Activated T-helper 1 cell treated with anti-CD3 and anti-CD28 coated beads, Interleukin-12 subunit alpha, Interleukin-12 subunit beta, Interleukin-2, Interleukin-4 antibody, amounts not matched to agents 30 ng/mL and 10 ng/mL and 1 ng/mL, durations not matched to agents 14 hours and 24 hours and 36 hours (primary cell): ENCODE measurements around the gene DDAH1. TPM values are rescaled to one million over a fixed set of nuclear protein-coding genes. Genes with fewer than 3 reads are reported as not detected.
"Not testable (repeated sequence)": the region's sequence is repeated elsewhere in the genome, so short reads cannot be mapped to it uniquely, and the experiment has no call there.

Experiments
- DNase-seq: peaks from one replicate; pipeline ENCODE4 v3.0.0; 2021; ENCODE audit warnings: low spot score
- H3K27ac Mint-ChIP-seq: one replicate; pipeline ENCODE4 v1.8.0; 2021; ENCODE audit warnings: mild to moderate bottlenecking, mixed read lengths
- H3K27me3 Mint-ChIP-seq: one replicate; pipeline ENCODE4 v1.8.0; 2022; ENCODE audit warnings: mild to moderate bottlenecking, moderate library complexity, mixed read lengths; ENCODE audit not compliant: insufficient read depth
- H3K36me3 Mint-ChIP-seq: one replicate; pipeline ENCODE4 v1.8.0; 2021; ENCODE audit warnings: low read depth, mixed read lengths
- H3K4me1 Mint-ChIP-seq: one replicate; pipeline ENCODE4 v1.8.0; 2021; ENCODE audit warnings: low read depth, mixed read lengths
- H3K4me3 Mint-ChIP-seq: one replicate; pipeline ENCODE4 v1.8.0; 2021; ENCODE audit warnings: mild to moderate bottlenecking, moderate library complexity, mixed read lengths
- H3K9me3 Mint-ChIP-seq: one replicate; pipeline ENCODE4 v1.8.0; 2021; ENCODE audit warnings: mixed read lengths
- intact Hi-C: fragments of 100-400 bp; cut with micrococcal nuclease; formaldehyde crosslinking; loops from one replicate; pipeline ENCODE4 v1.15.1; 2024
- total RNA-seq: library from RNA; stranded (reverse); gene quantifications from 2 replicates; pipeline ENCODE4 v1.2.3, GENCODE V29; 2022

Gene DDAH1
- total RNA-seq, 1 donor from 2014 or later = not detected

DNA sequence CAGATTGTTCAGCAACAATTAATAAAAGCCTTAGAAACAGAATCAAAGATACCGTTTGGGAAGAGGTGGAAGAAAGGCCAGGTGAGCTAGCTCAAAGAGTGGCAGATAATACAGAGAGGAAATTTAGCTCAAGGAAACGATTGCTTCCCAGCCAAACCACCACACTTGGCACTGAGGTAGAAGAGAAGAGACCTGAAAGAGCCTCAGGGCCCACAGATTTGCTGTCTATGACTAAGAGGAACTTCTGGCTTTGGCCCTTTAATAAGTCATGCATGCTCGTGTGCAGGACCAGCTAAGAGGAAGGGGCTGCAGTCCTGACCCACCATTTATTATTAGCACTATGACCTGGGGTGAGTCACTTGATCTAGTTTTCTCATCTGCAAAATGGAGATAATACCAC, 115.7 kb downstream of the DDAH1 start:
- no peak overlapping the region for H3K4me3 Mint-ChIP-seq
- no peaks in the 10 kb centered on the region for H3K4me1 Mint-ChIP-seq
- H3K36me3 Mint-ChIP-seq = no peaks in the 10 kb centered on the region
- no peak overlapping the region for H3K27ac Mint-ChIP-seq
- peaks cover 9% of the 10 kb centered on the region for H3K27me3 Mint-ChIP-seq
- no peaks in the 10 kb centered on the region for H3K9me3 Mint-ChIP-seq
- DNase-seq = no peak
- intact Hi-C loops = no loop called here

DNA sequence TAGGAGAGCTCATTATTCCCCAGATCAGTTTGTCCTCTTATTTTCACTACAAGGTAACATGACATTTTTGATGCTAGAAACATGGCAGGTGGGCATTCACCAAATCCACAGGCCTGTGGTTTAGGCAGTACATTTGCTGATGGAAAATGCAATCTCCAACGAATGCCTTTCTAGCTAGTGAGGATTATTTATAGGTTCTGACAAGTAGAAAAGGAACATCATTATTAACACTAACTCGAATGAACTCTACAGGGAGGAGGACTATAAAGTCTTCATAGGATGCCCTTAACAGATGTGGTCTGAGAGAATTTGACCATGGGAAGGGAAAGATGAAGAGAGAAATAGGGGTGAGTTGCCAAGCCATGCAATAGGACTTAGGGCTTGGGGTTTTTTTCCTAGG, 117.1 kb downstream of the DDAH1 start:
- Mint-ChIP-seq H3K9me3 (no peaks in the 10 kb centered on the region), H3K4me1 (no peaks in the 10 kb centered on the region), H3K4me3 (no peak overlapping the region), H3K27me3 (peaks cover 14% of the 10 kb centered on the region), H3K27ac (no peak overlapping the region), H3K36me3 (no peaks in the 10 kb centered on the region)
- intact Hi-C loops = no loop called here
- DNase-seq = no peak

DNA sequence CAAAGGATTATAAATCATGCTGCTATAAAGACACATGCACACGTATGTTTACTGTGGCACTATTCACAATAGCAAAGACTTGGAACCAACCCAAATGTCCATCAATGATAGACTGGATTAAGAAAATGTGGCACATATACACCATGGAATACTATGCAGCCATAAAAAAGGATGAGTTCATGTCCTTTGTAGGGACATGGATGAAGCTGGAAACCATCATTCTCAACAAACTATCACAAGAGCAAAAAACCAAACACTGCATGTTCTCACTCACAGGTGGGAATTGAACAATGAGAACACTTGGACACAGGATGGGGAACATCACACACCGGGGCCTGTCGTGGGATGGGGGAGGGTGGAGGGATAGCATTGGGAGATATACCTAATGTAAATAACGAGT, 117.7 kb downstream of the DDAH1 start:
- H3K4me1 Mint-ChIP-seq, H3K9me3 Mint-ChIP-seq, H3K36me3 Mint-ChIP-seq, H3K4me3 Mint-ChIP-seq, intact Hi-C loops, H3K27ac Mint-ChIP-seq, DNase-seq: not testable (repeated sequence)
- peaks cover 14% of the 10 kb centered on the region for H3K27me3 Mint-ChIP-seq

DNA sequence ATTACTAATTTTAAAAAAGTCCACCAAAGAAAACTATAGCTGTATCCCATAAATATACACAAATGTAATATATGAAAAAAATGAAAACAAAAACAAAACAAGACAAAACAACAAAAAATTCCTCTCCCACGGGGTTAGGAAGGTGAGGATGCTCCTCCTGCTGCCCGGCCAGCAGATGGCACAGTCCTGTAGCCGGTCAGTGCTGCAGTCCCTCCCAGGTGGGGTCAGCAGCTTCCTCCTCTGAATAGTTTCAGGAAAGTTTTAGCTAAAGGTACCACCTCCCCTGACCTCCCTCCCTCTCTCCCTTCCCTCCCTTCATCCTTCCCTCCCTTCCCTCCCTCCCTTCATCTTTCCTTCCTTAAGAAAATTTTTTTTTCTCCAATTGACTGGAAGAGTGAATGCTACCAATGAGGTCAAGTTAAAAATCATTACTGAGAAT, 120.7 kb downstream of the DDAH1 start:
- H3K27ac Mint-ChIP-seq = no peak overlapping the region
- no peaks in the 10 kb centered on the region for H3K9me3 Mint-ChIP-seq
- no peak for DNase-seq
- H3K4me1 Mint-ChIP-seq = no peaks in the 10 kb centered on the region
- intact Hi-C loops = no loop called here
- no peaks in the 10 kb centered on the region for H3K36me3 Mint-ChIP-seq
- H3K4me3 Mint-ChIP-seq = no peak overlapping the region
- H3K27me3 Mint-ChIP-seq = peaks cover 28% of the 10 kb centered on the region

DNA sequence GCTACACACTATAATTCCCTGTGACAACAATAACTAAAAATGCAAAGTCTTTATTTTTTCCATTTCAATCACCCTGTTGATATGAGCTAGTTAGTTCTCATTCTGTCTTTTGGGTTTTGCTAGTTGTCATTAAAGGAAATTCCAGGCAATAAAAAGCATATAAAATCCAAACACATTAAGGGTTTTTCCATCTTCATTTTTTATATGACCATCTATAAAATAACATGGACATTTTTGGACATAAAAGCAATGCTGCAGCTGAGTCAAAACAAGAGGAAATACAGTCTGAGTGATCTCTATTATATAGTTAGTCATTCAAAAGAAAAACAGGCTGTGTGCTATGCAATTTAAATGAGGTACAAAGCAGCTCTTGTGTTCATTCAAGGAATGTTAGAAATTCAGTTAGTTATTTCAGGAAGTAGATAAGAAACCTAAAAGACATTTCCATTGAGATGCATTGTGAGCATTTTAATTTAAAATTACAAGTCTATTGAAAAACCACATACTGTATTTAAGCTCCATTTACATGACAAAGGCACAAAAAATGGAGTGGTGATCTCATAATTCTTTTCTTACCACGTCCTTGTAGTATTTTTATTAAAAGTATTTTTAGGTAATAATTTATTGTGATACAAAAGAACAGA, 121.2 kb downstream of the DDAH1 start:
- H3K27me3 Mint-ChIP-seq = peaks cover 32% of the 10 kb centered on the region

DNA sequence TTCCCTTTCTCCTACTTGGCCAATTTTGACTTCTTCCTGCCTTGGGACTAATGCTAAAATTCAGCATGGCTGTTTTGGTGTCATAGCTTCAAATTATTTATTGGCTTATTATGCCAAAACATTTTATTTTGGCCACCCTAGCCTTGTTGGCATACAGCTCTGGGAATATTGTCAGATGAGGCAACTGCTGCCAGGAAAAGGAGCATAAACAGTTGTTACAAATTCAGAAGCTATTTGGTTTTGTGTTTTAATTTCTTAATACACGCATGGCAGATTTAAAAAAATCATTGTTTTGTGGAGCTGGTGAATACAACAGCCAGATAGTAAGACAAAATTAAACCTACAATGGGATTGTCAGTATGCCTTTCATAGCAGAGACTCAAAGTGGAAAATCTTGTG, 121.7 kb downstream of the DDAH1 start:
- DNase-seq = no peak
- H3K9me3 Mint-ChIP-seq = no peaks in the 10 kb centered on the region
- intact Hi-C loops = no loop called here
- no peaks in the 10 kb centered on the region for H3K36me3 Mint-ChIP-seq
- no peaks in the 10 kb centered on the region for H3K4me1 Mint-ChIP-seq
- no peak overlapping the region for H3K4me3 Mint-ChIP-seq
- no peak overlapping the region for H3K27ac Mint-ChIP-seq
- peaks cover 32% of the 10 kb centered on the region for H3K27me3 Mint-ChIP-seq

More for the DNA sequence above, 121.2 kb downstream of the DDAH1 start:
- no peaks in the 10 kb centered on the region for H3K36me3 Mint-ChIP-seq
- no peak for DNase-seq
- no peaks in the 10 kb centered on the region for H3K4me1 Mint-ChIP-seq
- no peak overlapping the region for H3K4me3 Mint-ChIP-seq
- intact Hi-C loops = no loop called here
- H3K27ac Mint-ChIP-seq = no peak overlapping the region
- no peaks in the 10 kb centered on the region for H3K9me3 Mint-ChIP-seq

DNA sequence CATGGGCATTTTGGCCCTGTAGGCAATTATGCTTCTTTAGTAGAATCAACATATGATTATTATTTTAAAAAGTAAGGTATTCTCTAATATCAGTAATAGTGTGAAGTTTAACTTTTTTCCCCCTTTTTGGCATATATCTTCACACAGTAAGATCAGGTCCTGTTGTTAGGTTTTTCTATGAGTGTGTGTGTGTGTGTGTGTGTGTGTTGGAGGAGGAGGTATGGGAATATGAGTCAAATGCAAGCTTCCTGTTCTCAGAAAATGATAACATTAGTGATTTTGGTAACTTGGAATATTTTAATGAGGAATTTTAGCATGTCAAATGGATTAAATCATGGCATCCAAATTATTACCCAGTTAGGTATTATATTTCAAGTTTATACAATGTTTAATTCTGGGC, 122.8 kb downstream of the DDAH1 start:
- H3K4me3 Mint-ChIP-seq = no peak overlapping the region
- DNase-seq = no peak
- intact Hi-C loops = no loop called here
- H3K36me3 Mint-ChIP-seq = no peaks in the 10 kb centered on the region
- H3K27me3 Mint-ChIP-seq = peaks cover 37% of the 10 kb centered on the region
- H3K27ac Mint-ChIP-seq = no peak overlapping the region
- H3K9me3 Mint-ChIP-seq = no peaks in the 10 kb centered on the region
- no peaks in the 10 kb centered on the region for H3K4me1 Mint-ChIP-seq

DNA sequence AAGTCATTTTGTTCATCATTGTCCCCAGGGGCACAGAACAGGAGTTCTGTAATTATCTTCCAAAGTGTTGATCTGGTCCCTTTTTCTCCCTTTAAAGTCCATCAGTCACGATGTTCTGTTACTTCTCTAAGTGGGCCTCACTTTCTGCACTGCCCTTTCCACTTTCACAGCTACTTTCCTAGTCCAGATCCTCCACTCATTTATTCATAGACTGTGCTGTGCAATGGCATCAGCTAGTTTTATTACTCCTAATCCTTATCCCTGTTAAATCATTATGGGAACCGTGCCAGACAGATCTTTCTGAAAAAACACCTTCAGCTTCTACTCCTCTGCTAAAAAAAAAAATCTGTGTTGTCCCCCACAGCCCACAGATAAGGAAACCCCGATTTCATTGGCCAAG, 124.5 kb downstream of the DDAH1 start:
- no peak overlapping the region for H3K27ac Mint-ChIP-seq
- H3K4me1 Mint-ChIP-seq = no peaks in the 10 kb centered on the region
- no peak overlapping the region for H3K4me3 Mint-ChIP-seq
- H3K9me3 Mint-ChIP-seq = no peaks in the 10 kb centered on the region
- H3K27me3 Mint-ChIP-seq = peaks cover 45% of the 10 kb centered on the region
- no peak for DNase-seq
- intact Hi-C loops = no loop called here
- no peaks in the 10 kb centered on the region for H3K36me3 Mint-ChIP-seq

DNA sequence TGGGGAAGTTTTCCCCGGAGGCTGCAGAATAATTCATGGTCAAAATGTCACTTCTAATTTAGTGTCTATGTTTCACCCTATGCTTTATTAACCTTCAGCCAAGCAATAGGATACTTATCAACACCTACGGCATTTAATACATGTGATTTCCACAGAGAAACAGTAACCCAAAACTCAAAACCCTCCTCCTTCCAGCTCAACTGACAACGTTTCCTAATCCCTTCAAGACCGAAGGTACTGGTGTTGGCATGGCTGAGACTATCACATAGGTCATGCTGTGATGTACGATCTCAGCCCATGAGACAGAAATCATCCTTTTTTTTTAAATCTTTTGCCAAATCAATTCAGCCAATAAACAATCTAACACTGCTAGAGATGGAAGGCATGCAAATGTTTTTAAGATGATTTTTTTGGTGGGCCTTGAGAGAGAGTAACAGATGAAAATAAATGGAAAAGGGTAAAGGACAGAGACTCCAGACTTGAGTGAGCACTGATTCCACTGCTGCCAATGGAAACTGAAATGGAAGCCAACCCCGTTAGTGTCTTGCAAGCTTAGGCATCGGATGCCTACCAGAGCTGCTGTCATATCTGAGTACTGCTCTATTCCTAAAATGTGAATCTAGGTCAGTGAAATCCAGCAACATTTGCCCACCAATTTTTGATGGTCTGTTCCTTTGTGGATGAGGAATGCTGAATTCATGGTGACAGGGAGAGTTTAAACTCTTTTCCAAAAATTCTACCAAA, 125.1 kb downstream of the DDAH1 start:
- Mint-ChIP-seq H3K27me3 (peaks cover 45% of the 10 kb centered on the region), H3K27ac (no peak overlapping the region), H3K9me3 (no peaks in the 10 kb centered on the region), H3K36me3 (no peaks in the 10 kb centered on the region), H3K4me1 (peaks cover 2% of the 10 kb centered on the region), H3K4me3 (no peak overlapping the region)
- DNase-seq = no peak
- intact Hi-C loops = no loop called here

DNA sequence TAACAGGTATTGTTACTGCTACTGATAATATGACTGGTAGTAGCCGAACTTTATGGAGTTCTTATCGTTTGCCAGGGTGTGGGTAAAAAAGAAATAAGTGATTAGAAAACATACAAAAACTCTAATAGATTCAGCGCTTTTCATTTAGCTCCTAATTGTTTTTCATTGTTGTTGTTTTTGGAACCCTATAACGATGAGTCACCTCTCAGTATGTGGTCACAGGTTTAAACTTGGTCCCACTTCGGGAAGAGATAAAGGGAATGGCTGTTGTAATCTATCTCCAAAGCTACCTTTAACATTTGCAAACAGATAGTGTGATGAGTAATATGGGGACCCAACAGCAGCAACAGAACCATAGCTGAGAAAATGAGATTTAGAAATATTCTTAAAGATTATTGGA, 125.9 kb downstream of the DDAH1 start:
- intact Hi-C loops = no loop called here
- Mint-ChIP-seq H3K27me3 (peaks cover 47% of the 10 kb centered on the region), H3K36me3 (no peaks in the 10 kb centered on the region), H3K4me3 (no peak overlapping the region), H3K27ac (no peak overlapping the region), H3K9me3 (no peaks in the 10 kb centered on the region), H3K4me1 (peaks cover 9% of the 10 kb centered on the region)
- no peak for DNase-seq

DNA sequence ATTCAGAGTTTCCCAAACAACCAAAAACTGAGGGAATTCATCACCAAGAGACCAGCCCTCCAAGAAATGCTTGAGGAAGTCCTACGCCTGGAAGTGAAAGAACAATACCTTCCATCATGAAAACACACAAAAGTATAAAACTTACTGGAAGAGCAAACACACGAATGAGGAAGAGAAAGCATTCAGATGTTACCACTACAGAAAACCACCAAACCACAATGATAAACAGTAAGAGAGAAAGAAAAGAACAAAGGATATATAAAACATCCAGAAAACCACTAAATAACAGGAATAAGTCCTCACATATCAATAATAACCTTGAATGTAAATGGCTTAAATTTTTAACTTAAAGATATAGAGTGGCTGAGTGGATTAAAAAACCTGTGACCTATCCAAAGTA, 130.0 kb downstream of the DDAH1 start:
- DNase-seq = no peak
- intact Hi-C loops = no loop called here
- Mint-ChIP-seq H3K4me1 (peaks cover 11% of the 10 kb centered on the region), H3K9me3 (peaks cover 15% of the 10 kb centered on the region), H3K36me3 (no peaks in the 10 kb centered on the region), H3K27ac (no peak overlapping the region), H3K27me3 (peaks cover 33% of the 10 kb centered on the region), H3K4me3 (no peak overlapping the region)

DNA sequence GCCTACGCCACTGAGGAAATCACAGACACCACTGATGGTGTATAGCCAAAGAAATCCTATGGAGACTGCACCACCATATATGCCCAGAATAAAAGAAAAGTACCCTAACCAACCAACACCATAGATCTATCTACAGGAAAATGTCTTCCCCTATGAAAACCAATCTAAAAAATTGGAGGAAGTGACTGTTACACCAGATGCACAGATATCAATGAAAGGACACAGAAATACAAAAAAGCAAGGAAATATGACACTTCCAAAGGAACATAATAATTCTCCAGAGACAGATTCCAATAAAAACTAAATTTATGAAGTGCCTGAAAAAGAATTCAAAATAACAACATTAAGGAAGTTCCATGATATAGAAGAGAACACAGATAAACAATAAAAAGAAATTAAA, 131.8 kb downstream of the DDAH1 start:
- DNase-seq = no peak
- Mint-ChIP-seq H3K27me3 (peaks cover 33% of the 10 kb centered on the region), H3K36me3 (no peaks in the 10 kb centered on the region), H3K27ac (no peak overlapping the region), H3K9me3 (peaks cover 15% of the 10 kb centered on the region), H3K4me3 (no peak overlapping the region), H3K4me1 (peaks cover 11% of the 10 kb centered on the region)
- intact Hi-C loops = no loop called here

DNA sequence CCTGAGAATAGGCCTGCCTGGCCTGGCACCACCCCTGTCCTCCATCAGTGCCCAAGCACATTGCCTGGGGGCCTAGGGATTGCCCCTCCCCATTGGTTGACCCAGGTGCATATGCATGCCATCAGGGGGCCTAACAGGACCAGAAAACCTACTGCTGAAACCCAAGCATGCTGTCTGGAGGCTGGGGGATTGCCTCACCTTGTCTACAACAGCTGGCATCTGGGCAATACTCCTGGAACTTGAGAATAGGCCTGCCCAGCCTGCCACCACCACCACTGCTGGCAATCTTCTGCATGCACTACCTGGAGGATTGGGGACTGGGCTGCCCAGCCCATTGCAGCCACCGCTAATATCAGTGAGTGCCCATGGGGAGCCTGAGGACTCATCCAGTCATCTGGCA, 132.4 kb downstream of the DDAH1 start:
- H3K9me3 Mint-ChIP-seq = peaks cover 15% of the 10 kb centered on the region
- no peak for DNase-seq
- H3K27ac Mint-ChIP-seq = no peak overlapping the region
- peaks cover 11% of the 10 kb centered on the region for H3K4me1 Mint-ChIP-seq
- H3K27me3 Mint-ChIP-seq = peaks cover 29% of the 10 kb centered on the region
- intact Hi-C loops = no loop called here
- H3K4me3 Mint-ChIP-seq = no peak overlapping the region
- H3K36me3 Mint-ChIP-seq = no peaks in the 10 kb centered on the region
